KOPT-K1 (cell line): ENCODE results near the gene TBXA2R.
"Not testable (repeated sequence)": the region's sequence is repeated elsewhere in the genome, so short reads cannot be mapped to it uniquely, and the experiment has no call there.

ENCODE experiments used
- H3K27ac ChIP-seq: fragments of 200-600 bp; sonication (generic); 2 replicates; pipeline ENCODE4 v1.5.1; 2016; ENCODE audit warnings: antibody characterized with exemption, mild to moderate bottlenecking, low read depth, low read length; ENCODE audit not compliant: poor library complexity, severe bottlenecking
- H3K36me3 ChIP-seq: fragments of 200-600 bp; sonication (generic); 2 replicates; pipeline ENCODE4 v1.5.1; 2017; ENCODE audit warnings: antibody characterized with exemption, mild to moderate bottlenecking, low read length, moderate library complexity; ENCODE audit not compliant: insufficient read depth
- H3K9me3 ChIP-seq: fragments of 200-600 bp; sonication (generic); 2 replicates; pipeline ENCODE4 v1.5.1; 2017; ENCODE audit warnings: antibody characterized with exemption, low read length, mild to moderate bottlenecking; ENCODE audit not compliant: insufficient read depth, poor library complexity, severe bottlenecking

TBXA2R gene

GRCh38 chr19:3606690-3607289, at the start of gene TBXA2R:
TSS of gene TBXA2R (minus strand) at chr19:3606875. CDS start at chr19:3600634, 6,241 bp downstream.
- peaks cover 20% of the 10 kb centered on the region; the same call in 1 of the 2 replicates for H3K36me3 ChIP-seq
- H3K9me3 ChIP-seq, result no peaks in the 10 kb centered on the region
- H3K27ac ChIP-seq, result no peak within 1 kb of the TSS

- Histone ChIP-seq H3K27ac (no peak overlapping the region), H3K36me3 (peaks cover 20% of the 10 kb centered on the region; the same call in 1 of the 2 replicates)
Observed at GRCh38 chr19:3656073-3656746, 49.5 kb upstream of the TBXA2R start.

GRCh38 chr19:3655402-3656072, 48.9 kb upstream of the TBXA2R start:
- no peak overlapping the region for H3K27ac ChIP-seq
- peaks cover 19% of the 10 kb centered on the region; the same call in 1 of the 2 replicates for H3K36me3 ChIP-seq
- no peaks in the 10 kb centered on the region for H3K9me3 ChIP-seq

More at GRCh38 chr19:3656073-3656746, 49.5 kb upstream of the TBXA2R start:
- no peaks in the 10 kb centered on the region for H3K9me3 ChIP-seq

- peaks cover 19% of the 10 kb centered on the region; the same call in 1 of the 2 replicates for H3K36me3 ChIP-seq
- no peak overlapping the region for H3K27ac ChIP-seq
- no peaks in the 10 kb centered on the region for H3K9me3 ChIP-seq
Observed at GRCh38 chr19:3653865-3654513, 47.3 kb upstream of the TBXA2R start.

- no peaks in the 10 kb centered on the region for H3K9me3 ChIP-seq
- H3K27ac ChIP-seq, result no peak overlapping the region
- H3K36me3 ChIP-seq, result peaks cover 19% of the 10 kb centered on the region; the same call in 1 of the 2 replicates
Observed at GRCh38 chr19:3653081-3653795, 46.6 kb upstream of the TBXA2R start.

- Histone ChIP-seq H3K27ac (no peak overlapping the region), H3K9me3 (no peaks in the 10 kb centered on the region), H3K36me3 (peaks cover 19% of the 10 kb centered on the region; the same call in 1 of the 2 replicates)
Observed at GRCh38 chr19:3652422-3652821, 45.7 kb upstream of the TBXA2R start.

GRCh38 chr19:3651684-3652083, 45.0 kb upstream of the TBXA2R start:
- Histone ChIP-seq H3K27ac (no peak overlapping the region), H3K36me3 (peaks cover 14% of the 10 kb centered on the region; the same call in 1 of the 2 replicates), H3K9me3 (no peaks in the 10 kb centered on the region)

- no peak overlapping the region for H3K27ac ChIP-seq
- H3K36me3 ChIP-seq, result peaks cover 7% of the 10 kb centered on the region; the same call in 1 of the 2 replicates
- no peaks in the 10 kb centered on the region for H3K9me3 ChIP-seq
Observed at GRCh38 chr19:3649888-3650287, 43.2 kb upstream of the TBXA2R start.

- Histone ChIP-seq H3K9me3 (no peaks in the 10 kb centered on the region), H3K36me3 (peaks cover 7% of the 10 kb centered on the region; the same call in 1 of the 2 replicates), H3K27ac (no peak overlapping the region)
Observed at GRCh38 chr19:3648037-3648905, 41.6 kb upstream of the TBXA2R start.

- H3K27ac ChIP-seq, H3K9me3 ChIP-seq, H3K36me3 ChIP-seq: not testable (repeated sequence)
Observed at GRCh38 chr19:3647102-3647501, 40.4 kb upstream of the TBXA2R start.

GRCh38 chr19:3646336-3647092, 39.8 kb upstream of the TBXA2R start:
- H3K9me3 ChIP-seq, result no peaks in the 10 kb centered on the region
- H3K27ac ChIP-seq, result no peak overlapping the region
- no peaks in the 10 kb centered on the region; the same call in 1 of the 2 replicates for H3K36me3 ChIP-seq

GRCh38 chr19:3645726-3646125, 39.1 kb upstream of the TBXA2R start:
- no peak overlapping the region for H3K27ac ChIP-seq
- no peaks in the 10 kb centered on the region; the same call in 1 of the 2 replicates for H3K36me3 ChIP-seq
- no peaks in the 10 kb centered on the region for H3K9me3 ChIP-seq

GRCh38 chr19:3645067-3645396, 38.4 kb upstream of the TBXA2R start:
- Histone ChIP-seq H3K9me3 (no peaks in the 10 kb centered on the region), H3K27ac (no peak overlapping the region), H3K36me3 (no peaks in the 10 kb centered on the region)
